RWPE2 (cell line): ENCODE results near the gene TP53I13.

Experiments used
- ATAC-seq: fragments of 200-7000 bp; cut with Tn5 transposase; 3 replicates; pipeline ENCODE4 v1.9.1; 2021; ENCODE audit warnings: low read depth
- DNase-seq: peaks from one replicate; pipeline ENCODE4 v3.0.0-alpha.2; 2020; ENCODE audit warnings: low spot score
- H3K27ac ChIP-seq: fragments of 450-650 bp; 2 replicates; pipeline ENCODE4 v1.5.1; 2017; ENCODE audit warnings: mild to moderate bottlenecking; ENCODE audit not compliant: poor library complexity, severe bottlenecking
- H3K27me3 ChIP-seq: fragments of 250-450 bp; sonication (Bioruptor Pico); 2 replicates; pipeline ENCODE4 v1.5.1; 2021; ENCODE audit warnings: mild to moderate bottlenecking, moderate library complexity; ENCODE audit not compliant: insufficient read depth, poor library complexity, severe bottlenecking
- H3K36me3 ChIP-seq: fragments of 250-450 bp; sonication (Bioruptor Pico); 2 replicates; pipeline ENCODE4 v1.5.1; 2020; ENCODE audit warnings: low read depth, mild to moderate bottlenecking, moderate library complexity
- H3K4me1 ChIP-seq: fragments of 250-450 bp; sonication (Bioruptor Pico); 2 replicates; pipeline ENCODE4 v1.5.1; 2021; ENCODE audit warnings: mild to moderate bottlenecking, moderate library complexity; ENCODE audit not compliant: insufficient read depth, poor library complexity, severe bottlenecking
- H3K4me3 ChIP-seq: fragments of 250-450 bp; sonication (Bioruptor Pico); 2 replicates; pipeline ENCODE4 v1.5.1; 2021; ENCODE audit warnings: mild to moderate bottlenecking, moderate library complexity; ENCODE audit not compliant: severe bottlenecking
- H3K9me3 ChIP-seq: fragments of 250-450 bp; sonication (Bioruptor Pico); 2 replicates; pipeline ENCODE4 v1.5.1; 2021; ENCODE audit warnings: mild to moderate bottlenecking, moderate library complexity; ENCODE audit not compliant: severe bottlenecking
- TF ChIP-seq, protein P1 (sequence below): fragments of 450-650 bp; IDR thresholded peaks from one replicate; pipeline ENCODE4 v1.5.1; 2017; ENCODE audit warnings: mild to moderate bottlenecking, moderate library complexity; ENCODE audit not compliant: poor library complexity, severe bottlenecking

The TP53I13 gene

DNA sequence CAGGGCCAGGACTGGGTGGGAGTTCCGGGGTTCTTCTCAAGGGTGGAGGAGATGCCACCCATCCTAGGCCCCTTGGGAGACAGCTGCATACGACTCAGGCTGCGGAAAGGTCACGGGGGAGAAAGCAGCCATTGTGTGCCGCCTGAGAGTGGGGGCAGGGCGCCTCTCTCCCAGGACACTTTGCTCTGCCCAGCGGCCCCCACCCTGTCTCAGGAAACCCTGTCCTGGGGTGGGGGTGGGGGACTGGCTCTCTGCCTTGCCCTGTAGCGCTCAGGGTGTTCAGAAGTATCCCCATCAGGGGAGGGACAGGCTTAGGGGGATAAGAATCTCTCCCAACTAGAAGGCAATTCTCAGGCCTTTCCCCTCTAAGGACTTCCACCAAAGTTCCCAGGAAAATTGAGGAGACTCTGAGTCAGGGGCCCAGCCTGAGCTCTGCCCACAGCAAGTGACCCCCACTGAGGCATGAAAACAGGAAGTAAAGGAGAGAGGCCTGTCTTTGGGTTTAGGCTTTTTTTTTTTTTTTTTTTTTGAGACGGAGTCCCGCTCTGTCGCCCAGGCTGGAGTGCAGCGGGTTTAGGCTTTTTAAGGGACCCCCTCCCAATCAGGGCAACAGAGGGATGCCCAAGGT, 16.1 kb downstream of the TP53I13 start:
- TF ChIP-seq, protein P1, sequence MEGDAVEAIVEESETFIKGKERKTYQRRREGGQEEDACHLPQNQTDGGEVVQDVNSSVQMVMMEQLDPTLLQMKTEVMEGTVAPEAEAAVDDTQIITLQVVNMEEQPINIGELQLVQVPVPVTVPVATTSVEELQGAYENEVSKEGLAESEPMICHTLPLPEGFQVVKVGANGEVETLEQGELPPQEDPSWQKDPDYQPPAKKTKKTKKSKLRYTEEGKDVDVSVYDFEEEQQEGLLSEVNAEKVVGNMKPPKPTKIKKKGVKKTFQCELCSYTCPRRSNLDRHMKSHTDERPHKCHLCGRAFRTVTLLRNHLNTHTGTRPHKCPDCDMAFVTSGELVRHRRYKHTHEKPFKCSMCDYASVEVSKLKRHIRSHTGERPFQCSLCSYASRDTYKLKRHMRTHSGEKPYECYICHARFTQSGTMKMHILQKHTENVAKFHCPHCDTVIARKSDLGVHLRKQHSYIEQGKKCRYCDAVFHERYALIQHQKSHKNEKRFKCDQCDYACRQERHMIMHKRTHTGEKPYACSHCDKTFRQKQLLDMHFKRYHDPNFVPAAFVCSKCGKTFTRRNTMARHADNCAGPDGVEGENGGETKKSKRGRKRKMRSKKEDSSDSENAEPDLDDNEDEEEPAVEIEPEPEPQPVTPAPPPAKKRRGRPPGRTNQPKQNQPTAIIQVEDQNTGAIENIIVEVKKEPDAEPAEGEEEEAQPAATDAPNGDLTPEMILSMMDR = no peak
- Histone ChIP-seq H3K27ac (peak overlapping the region; percentile 80), H3K4me3 (no peak overlapping the region), H3K9me3 (peaks cover 4% of the 10 kb centered on the region), H3K27me3 (no peaks in the 10 kb centered on the region), H3K4me1 (peaks cover 53% of the 10 kb centered on the region), H3K36me3 (peaks cover 37% of the 10 kb centered on the region)
- ATAC-seq (no peak), DNase-seq (no peak)

DNA sequence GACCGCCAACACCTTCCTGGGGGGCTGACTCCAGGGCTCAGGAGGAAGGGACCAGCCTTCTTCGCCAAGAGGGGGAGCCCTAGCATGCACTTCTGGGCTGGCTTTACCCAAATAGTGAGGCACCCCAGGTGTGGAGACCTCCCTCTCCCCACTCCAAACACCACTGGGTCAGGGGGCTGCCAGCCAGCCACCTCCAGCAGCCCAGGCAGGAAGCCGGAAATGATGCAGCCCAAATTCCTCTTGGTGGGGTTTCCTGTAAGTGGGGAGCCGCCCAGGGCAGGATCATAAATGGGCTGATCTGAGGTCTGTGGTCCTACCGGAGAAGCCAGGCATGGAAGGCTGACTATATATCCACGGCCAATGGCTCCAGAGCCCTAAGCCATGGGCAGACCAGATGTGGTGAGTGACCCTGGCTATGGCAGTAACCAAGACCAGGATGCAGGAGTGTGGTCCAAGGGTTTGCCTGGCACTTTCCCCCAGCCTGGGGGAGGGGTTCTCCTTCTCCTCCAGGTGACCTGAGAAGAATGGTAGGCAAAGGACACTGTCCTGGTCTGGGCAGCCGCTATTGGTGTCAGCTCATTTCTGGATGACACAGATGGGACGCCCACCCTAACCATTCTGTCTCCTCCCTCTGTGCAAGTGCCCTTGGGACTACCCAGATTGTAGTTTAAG, 16.7 kb downstream of the TP53I13 start:
- TF ChIP-seq, protein P1 = no peak
- Histone ChIP-seq H3K9me3 (peaks cover 4% of the 10 kb centered on the region), H3K27ac (peak overlapping the region; percentile 80), H3K4me1 (peaks cover 53% of the 10 kb centered on the region), H3K36me3 (peaks cover 30% of the 10 kb centered on the region), H3K27me3 (no peaks in the 10 kb centered on the region), H3K4me3 (no peak overlapping the region)
- DNase-seq (no peak), ATAC-seq (no peak)

DNA sequence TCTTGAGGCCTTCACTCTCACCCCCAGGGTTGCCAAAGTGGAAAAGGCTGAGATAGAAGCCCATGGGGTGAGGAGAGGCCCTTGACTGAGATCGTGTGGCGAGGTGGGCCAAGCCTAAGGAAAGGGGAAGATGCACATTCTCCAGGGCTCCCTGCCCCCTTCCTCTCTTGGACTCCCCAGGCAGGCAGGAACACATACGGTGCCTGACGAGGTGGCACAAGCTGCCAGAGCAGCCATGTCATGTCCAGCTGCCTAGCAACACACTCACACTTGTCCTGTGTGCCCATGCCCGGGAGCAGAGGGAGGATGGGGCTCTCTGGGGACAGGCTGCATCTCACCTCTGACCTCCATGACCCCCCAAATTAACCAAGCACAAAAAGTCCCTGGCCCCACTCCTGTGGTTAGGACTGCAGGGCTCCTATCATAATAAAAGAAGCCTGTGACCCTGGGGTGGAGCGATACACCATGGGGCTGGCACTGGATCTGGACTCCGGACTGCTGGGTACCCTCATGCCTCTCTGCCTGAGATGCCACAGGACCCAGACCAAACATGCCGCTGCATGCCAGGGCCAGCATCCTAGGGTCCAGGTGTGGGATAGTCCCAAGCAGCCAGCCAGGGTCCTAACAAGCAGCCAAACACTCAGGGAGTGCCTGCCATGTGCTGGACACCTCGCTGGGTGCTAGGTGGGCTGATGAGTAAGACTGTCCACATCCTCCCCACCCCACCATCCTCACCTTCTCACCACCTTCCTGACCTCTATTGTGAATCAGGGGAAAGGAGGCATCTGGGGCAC, 18.4 kb downstream of the TP53I13 start:
- DNase-seq (no peak), ATAC-seq (no peak)
- TF ChIP-seq, protein P1 = no peak
- peaks cover 14% of the 10 kb centered on the region for H3K36me3 ChIP-seq
- peak overlapping the region; percentile 80 for H3K27ac ChIP-seq
- peaks cover 4% of the 10 kb centered on the region for H3K9me3 ChIP-seq
- H3K27me3 ChIP-seq = no peaks in the 10 kb centered on the region
- no peak overlapping the region for H3K4me3 ChIP-seq
- H3K4me1 ChIP-seq = peaks cover 58% of the 10 kb centered on the region

DNA sequence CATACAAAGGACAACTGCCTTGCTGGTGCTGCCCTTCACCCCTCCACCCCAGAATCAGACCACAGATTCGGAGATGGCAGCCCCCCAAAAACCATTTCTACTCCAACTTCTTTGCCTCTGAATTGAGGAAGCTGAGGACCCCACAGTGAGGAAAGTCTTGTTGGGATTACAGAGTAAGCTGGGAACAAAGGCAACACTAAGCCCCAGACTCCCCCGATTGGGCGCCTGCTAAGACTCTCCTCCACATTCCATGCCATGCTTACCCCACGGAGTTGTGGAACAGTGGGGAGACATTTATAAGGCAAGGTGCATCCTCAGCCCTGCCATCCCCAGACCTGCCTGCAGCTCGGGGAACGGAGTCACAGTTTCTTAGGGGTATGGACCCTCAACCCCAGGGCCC, 19.1 kb downstream of the TP53I13 start:
- Histone ChIP-seq H3K9me3 (peaks cover 4% of the 10 kb centered on the region), H3K27ac (peak overlapping the region; percentile 80), H3K27me3 (no peaks in the 10 kb centered on the region), H3K36me3 (peaks cover 7% of the 10 kb centered on the region), H3K4me1 (peaks cover 59% of the 10 kb centered on the region), H3K4me3 (no peak overlapping the region)
- DNase-seq = no peak
- TF ChIP-seq, protein P1 = no peak
- ATAC-seq = no peak
